HG02884 (cell line): ENCODE data around the gene GPR119.
A peak's percentile ranks its signal among the peaks of the same experiment; 100 is the strongest.
"Not testable (repeated sequence)": the region's sequence is repeated elsewhere in the genome, so short reads cannot be mapped to it uniquely, and the experiment has no call there.

ENCODE experiments used
- ATAC-seq: cut with Tn5 transposase; IDR thresholded peaks from one replicate; pipeline ENCODE4 v1.9.1; 2021; ENCODE audit warnings: mild to moderate bottlenecking, moderate library complexity; ENCODE audit not compliant: unreplicated experiment

Gene GPR119

DNA sequence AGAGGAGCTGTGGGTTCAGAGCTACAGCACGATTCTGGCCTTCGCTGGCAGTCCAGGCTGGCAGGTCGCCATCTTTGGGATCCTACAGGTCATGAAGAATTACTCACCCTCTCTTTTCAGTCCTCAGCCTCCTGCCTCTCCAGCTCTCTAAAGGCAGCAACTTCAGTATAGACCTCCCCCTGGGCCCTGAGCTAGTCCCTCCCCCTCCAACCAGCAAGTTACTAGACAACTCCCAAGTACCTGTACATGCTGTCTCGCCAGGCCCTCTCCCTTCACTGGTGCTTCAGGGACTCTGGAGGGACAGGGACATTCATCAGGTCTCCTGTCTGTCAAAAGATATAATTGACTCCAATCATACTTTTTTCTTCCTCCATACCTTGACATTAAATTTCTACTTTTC lies at the start of gene GPR119:
TSS of gene GPR119 (minus strand) at position 155 of the 400 bp plus-strand sequence. CDS start 227 bp downstream, outside the sequence.
- ATAC-seq: no peak

DNA sequence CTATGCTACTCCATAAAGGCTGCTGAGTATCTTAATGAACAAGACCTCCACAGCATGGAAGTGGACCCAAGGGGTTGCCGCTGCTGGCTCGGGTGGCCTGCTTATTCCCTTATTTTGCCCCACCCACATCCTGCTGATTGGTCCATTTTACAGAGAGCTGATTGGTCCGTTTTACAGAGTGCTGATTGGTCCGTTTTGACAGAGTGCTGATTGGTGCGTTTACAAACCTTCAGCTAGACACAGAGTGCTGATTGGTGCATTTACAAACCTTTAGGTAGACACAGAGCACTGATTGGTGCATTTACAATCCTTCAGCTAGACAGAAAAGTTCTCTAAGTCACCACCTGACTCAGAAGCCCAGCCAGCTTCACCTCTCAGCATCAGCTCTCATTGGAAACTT lies 43.8 kb upstream of the GPR119 start:
- not testable (repeated sequence) for ATAC-seq

DNA sequence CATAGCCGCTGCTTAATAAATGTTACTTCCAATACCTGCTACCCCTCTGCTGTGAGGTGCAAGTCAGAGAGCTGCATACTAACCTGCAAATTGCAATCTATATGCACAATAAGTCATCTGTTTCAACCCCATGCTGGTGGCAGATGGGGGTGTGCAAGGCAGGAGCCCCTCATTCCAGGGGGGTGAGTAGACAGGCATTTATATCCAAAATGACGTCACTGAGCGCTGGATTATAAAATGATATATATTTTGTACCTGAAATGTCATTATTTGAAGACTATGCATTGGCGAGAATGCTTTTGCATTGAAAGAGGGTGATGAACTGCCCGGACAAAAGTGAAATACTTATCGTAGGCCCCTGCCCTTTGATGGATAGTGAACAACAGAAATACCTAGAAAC lies 41.1 kb upstream of the GPR119 start:
- no peak for ATAC-seq

DNA sequence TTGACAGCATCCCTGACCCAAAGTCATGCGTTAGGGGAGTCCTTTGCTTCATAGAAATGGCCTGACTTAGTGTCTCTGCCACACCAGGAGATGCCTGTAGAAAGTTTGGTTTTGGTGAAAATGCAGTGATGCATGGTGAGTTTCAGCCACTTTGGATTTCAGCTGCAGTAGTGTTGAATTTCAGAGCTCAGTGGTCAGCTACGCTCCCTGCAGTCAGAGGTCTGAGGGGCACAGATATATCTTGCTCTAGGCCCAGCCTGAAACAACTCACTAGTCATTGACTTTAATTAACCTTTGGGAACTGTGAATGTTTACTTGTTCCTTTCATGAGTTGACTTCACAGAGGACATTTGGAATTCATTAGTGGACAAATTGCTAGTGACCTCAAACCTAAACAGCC lies 33.8 kb upstream of the GPR119 start:
- no peak for ATAC-seq

DNA sequence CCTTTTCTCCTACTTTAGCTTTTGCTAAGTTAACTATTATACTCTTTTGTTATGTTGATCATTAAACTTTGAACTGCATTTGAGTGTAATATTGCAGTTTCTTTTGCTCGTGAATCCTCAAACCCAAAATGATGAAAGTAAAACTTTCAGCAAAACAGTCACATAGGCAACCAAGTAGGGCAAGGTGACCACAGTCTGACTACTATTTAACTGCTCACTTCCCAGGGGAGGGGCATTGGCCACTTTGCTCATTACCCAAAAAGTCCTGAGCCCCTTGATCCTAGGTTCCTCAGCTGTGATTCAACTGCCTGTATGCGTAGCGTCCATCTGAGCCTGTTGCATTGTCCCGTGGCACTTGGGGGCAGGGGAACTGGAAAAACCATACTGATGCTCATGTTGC lies 33.3 kb upstream of the GPR119 start:
- ATAC-seq: no peak

DNA sequence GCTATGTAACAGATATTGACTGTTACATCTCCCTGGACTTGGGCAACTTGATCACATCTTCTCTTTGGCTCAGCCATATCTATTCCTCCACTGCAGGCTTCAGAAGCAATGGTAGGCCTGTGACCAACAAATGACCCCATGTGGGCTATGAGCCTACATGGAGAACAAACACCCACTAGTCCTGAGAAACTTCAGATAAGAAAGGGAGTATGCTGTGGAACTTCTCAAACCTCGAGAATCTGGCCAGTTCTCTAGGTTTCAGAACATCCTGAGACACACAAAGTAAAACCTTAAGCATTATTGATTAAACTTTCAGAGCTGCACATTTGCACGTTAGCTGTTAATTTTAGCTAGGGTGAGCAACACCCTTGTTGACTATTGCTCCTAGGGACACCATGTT lies 32.6 kb upstream of the GPR119 start:
- no peak for ATAC-seq

DNA sequence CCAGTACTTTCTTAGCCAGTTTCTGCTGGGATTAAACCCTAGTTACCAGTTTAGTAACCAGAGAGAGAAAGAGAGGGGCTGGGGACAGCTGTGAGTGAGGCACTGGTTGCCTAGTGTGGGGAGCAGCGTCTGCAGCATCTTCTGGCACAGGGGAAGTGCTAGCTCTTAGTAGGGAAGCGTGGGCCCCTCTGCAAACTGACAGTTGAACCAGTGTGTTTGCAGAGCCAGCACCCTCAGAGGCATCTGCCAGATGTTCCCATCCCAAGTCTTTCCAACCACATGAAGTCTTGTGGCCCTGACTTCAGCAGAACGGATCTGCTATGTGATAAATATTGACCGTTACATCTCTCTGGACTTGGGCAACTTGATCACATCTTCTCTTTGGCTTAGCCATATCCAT lies 31.3 kb upstream of the GPR119 start:
- no peak for ATAC-seq

DNA sequence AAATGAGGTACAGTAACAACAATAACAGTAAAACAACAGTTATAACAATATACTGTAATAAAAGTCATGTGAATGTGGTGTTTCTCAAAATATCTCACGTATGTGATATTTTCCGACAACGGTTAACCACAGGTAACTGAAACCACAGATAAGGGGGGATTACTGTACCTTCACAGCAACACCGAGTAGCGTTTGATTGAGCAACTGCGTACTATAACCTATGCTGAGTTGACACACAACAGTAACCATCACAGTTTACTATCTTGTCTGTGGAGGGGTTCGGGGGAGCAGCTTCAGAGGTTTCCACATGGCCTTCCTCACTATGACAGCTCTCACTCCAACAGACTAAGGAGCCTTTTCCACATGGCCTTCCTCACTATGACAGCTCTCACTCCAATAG lies 29.7 kb upstream of the GPR119 start:
- ATAC-seq: no peak

DNA sequence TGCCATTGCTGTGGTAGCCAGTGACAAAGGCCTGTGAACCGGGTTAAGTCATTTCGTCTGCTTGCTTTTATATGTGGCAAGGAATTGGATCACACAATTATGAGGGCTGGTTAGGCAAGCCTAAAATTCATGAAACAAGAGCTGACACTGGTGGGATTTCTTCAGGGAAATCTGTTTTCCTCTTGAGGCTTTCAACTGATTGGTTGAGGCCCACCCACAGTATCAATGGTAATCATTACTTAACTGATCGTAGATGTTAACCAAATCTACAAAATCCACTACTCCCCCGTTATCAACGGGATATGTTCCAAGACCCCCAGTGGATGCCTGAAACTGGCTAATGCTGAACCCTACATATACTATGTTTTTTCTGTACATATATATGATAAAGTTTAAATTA lies 29.3 kb upstream of the GPR119 start:
- ATAC-seq: no peak

DNA sequence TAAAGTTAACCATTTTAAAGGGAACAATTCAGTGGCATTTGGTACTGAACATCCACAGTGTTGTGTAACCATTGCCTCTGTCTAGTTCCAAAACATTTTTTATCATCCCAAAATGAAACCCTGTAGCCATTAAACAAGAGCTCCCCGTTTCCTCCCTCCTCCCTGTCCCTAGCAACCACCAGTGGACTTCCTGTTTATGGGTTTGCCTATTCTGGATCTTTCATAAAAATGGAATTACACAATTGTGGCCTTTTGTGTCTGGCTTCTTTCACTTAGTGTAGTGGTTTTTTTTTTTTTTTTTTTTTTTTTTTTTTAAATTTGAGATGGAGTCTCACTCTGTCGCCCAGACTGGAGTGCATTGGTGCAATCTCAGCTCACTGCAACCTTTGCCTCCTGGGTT lies 27.9 kb upstream of the GPR119 start:
- ATAC-seq: no peak

DNA sequence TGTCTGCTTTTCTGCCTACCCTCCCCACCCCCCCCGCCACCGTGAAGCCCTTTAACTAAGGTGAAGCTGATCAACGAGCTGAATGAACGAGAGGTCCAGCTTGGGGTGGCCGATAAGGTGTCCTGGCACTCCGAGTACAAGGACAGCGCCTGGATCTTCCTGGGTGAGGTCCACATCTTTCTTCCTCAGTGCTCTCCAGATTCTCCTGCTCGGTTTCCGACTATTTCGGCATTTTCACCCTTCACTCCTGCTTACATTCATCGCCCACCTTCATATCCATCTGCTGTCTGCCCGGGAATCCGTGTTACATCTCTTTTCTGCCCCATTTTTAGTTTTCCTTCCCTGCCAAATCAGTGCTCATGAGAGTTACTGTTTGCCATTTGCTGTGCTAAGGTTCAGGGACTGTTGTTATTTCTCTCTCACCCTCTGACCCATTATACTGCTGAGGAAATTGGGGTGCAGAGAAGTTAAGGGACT lies 16.8 kb upstream of the GPR119 start:
- ATAC-seq: no peak

DNA sequence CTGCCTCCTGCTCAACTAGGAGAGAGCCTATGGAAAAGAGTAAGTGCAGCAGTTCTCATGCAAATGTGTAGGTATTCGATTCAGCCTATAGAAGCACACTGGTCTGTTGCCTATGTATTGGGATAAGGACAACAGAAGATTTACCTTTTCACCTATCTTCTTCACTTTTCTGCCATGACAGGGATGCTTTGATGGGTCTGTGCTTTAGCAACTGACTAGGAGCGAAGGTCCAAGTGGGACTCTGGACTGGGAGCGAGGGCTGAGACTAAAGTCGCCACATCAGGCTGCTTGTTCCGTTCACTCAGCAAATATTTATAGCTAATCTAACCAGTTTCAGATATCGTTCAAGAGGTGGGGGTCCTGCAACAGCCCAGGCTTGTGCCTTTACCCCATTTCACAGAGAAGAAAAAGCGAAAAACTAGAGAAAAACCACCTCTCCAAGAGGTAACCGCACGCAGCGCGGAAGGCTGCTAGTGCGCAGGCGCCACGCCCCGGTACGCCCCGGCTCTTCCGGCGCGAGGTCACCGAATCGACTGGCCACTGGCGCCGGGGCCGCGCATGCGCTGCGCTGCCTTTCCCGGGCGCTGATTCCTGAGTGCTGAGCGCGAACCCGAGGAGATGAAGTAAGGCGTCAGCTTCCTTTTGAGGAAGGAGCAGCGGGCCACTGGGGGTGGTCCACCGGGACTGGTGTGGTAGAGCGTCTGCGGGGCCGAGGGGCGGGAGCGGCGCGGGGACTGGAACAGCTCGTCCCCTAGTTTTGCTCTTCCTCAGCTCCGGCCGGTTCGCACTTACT lies 16.1 kb upstream of the GPR119 start, which contains the start of gene RBMX2:
TSS of gene RBMX2 (plus strand) at position 573 of the 793 bp plus-strand sequence. CDS start at position 619, 46 bp downstream.
- peak; percentile 95 for ATAC-seq

DNA sequence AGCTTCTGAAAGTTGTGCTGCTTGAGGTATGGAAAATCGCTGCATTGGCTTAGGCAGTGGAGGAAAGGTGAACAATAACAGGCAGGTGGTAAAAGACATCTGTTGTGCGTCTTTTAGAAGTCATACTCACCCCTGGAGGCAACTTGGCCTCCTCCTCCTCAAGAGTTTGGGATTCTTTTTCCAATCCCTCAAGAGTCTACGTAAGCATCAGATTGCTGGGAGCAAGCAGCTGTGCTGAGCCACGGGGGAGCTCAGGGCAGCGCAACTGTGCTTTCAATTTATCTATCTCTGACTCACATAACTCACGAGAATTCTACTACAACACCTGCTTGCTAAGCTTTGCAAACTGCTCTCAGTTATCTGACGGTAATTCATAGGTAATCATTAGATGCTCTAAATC lies 9.9 kb upstream of the GPR119 start:
- no peak for ATAC-seq

DNA sequence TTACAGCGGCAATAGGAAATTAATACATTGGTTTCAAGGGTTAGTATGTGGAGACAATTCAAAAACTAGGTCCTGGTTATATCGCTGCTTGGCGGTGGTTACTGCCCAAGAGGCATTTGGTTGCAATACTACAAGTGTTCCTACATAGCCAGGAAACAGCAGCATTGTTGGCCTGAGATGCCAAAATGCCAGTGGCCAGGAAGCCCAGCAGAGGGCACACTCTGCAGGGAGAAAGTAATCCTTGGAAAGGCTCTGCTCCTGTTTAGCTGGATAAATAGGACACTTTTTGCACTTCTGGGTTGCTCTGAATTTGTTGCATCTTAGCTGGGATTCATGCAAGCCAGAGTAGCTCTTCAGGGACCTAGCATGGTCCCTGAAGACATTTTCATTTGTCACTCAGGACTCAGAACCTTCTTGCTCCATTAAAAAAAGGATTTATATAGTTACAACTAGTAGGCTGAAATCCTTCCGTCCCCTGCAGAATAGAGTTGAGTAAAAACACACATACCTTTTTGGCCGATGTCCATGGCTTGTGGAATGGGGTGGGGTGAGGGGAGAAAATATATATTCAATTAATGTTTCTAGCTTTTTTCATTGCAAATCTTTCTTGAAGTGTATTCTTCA lies 8.1 kb upstream of the GPR119 start:
- no peak for ATAC-seq

DNA sequence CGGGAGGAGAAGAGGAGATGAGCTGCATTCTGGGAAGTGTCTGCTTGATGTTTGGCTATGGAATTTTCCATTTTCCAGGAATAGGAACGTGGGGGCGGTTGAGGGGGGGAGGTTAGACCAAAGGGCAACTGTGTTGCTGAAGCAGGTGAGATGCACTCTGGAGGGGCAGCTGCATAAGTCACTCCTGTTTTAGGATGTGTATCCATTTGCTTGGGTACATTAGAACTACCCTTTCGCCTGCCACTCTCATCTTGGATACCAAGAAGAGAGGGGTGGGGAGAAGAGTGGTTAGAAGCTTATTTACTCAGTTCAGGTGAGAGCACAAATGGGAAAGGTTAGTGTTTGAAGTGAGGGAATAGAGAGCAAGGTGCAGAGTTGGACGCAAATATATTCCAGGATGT lies 934 bp upstream of the GPR119 start:
- ATAC-seq: no peak

DNA sequence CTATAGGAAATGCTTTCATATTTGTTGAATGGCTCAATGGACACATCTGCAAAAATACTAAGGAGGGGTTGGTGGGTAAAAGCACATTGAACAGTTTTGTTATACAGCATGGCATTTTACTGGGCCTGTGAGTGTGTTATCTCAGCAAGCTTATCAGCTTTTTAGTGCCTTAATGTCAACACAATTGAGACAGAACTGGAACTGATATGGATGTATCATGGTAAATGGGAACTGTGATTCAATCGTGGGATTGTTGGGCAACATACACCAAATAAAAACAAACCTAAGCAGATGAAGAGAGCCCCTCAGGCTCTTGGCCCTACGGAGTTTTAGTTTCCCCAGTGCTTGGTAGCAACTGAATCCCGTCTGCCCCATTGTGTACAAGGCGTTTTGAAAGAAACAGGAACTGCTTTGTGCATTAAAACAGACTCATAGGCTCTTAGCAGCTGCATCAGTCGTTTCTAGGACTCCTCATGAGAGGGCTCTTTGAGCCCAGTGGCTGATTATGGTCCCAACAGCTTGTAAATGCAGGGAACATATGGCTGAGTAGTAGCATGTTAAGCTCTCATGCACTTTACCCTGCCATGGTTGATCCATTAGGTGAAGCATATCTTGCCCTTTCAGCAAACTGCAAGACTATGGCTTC lies 7.3 kb downstream of the GPR119 start:
- no peak for ATAC-seq

DNA sequence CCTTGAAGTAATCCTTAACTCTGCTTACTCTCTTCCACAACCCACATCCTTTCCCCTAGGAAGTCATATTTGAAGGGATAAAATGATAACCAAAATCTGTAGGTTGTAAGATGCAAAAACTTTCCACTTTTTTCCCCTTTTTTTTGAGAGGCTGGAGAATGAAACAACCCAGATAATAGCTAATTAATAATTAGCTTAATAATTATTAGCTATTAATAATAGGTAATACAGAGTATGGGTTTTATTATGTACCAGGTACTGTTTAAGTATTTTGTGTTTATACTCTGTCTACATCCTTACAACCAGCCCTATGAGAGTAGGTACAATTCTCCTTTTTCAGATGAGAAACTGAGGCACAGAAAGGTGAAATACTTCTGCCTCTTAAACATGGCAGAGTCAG lies 9.4 kb downstream of the GPR119 start:
- ATAC-seq: no peak

DNA sequence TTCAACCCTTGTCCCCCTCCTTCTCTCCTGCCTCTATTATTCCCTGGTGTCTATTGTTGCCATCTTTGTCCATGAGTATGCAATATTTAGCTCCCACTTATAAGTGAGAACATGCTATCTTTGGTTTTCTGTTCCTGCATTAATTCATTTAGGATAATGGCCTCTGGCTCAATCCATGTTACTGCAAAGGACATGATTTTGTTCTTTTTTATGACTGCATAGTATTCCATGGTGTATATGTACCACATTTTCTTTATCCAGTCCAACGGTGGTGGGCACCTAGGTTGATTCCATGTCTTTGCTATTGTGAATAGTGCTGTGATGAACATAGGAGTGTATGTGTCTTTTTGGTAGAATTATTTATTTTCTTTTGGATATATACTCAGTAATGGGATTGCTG lies 33.4 kb downstream of the GPR119 start:
- ATAC-seq: not testable (repeated sequence)

DNA sequence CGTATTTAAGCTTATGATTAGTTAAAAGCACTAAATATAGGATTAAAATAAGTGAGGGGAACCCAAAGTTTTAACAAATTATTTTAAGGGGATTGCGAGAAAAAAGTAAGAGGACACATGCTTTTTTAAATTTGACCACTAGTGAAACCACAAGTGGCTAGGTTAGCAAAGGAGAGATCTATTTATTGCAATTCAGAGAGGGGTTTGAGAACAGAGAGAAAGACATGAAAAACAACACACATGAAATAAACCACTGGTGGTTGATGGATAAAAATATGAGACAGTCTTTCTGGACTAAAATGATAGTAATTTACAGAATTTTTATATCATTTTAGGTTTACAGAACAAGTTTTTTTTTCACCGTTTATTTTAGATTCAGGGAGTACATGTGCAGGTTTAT lies 33.9 kb downstream of the GPR119 start:
- no peak for ATAC-seq

DNA sequence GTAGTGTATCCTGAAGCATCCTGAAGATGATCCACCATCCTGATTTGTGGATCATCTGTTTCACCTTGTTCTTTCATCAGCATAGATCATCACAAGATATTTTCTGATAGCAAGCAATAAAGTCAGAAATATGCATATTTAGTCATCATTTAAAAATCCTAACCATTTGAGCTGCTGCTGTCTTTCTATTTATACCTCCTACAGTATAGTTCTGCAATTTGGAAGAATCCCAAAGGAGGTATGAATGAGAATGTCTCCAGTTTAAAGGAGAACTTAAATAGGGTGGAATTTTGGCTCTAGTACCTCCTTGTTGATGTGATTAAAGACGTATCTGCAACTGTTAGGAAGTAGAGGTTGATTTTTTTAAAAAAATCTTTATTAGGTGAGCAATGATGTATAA lies 38.2 kb downstream of the GPR119 start:
- no peak for ATAC-seq

DNA sequence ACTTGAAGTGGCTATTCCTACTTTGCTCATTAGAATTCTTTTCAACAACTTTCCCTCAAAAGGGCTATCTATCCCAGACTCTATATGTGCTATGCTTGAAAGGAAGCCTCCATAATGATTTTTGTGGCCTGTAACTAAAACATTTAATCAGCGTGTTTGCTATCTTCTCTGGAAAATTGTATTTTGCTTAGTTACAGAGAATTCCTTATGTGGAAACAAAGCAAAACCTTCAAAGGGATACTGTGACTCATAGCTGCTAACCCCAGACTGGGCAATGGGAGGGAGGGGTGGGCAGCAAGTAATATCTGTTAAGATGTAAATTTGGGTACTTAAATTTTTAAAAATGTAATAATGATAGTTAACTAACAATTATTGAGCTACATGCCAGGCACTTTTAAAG lies 42.1 kb downstream of the GPR119 start:
- no peak for ATAC-seq

DNA sequence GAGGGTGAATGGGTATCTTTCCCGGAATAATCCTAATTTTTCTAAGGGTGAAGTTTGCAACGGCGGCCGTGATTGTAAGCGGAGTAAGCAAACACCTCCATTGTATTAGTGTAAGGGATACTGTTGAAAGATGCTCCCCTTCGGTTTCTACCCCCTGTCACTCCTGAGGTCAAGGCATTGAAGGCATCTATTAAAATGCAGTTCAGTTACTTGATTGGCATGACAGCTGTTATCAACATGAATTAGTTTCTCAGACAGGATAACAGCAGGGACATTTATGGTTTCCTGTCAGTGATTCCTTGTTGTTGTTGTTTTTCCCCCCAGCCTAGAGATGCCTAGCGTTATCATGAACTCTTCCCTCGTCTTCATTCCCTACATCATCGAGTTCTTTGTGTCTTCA lies 45.2 kb downstream of the GPR119 start:
- ATAC-seq: no peak
